GM10266 (cell line): ENCODE results near the gene PACSIN2.
A peak's percentile ranks its signal among the peaks of the same experiment; 100 is the strongest.

Source experiments
- DNase-seq: peaks from one replicate; pipeline ENCODE4 v3.0.0; 2012; ENCODE audit errors: extremely low spot score
- TF ChIP-seq, protein P1 (sequence below): IDR thresholded peaks from 2 replicates; pipeline ENCODE4 v1.5.1; 2012; ENCODE audit warnings: mild to moderate bottlenecking, low read depth; ENCODE audit not compliant: control insufficient read depth, insufficient read depth; ENCODE audit errors: missing control alignments

The PACSIN2 gene

GRCh38 chr22:42897960-42898359 lies 117.0 kb downstream of the PACSIN2 start:
- DNase-seq = no peak
- TF ChIP-seq, protein P1, sequence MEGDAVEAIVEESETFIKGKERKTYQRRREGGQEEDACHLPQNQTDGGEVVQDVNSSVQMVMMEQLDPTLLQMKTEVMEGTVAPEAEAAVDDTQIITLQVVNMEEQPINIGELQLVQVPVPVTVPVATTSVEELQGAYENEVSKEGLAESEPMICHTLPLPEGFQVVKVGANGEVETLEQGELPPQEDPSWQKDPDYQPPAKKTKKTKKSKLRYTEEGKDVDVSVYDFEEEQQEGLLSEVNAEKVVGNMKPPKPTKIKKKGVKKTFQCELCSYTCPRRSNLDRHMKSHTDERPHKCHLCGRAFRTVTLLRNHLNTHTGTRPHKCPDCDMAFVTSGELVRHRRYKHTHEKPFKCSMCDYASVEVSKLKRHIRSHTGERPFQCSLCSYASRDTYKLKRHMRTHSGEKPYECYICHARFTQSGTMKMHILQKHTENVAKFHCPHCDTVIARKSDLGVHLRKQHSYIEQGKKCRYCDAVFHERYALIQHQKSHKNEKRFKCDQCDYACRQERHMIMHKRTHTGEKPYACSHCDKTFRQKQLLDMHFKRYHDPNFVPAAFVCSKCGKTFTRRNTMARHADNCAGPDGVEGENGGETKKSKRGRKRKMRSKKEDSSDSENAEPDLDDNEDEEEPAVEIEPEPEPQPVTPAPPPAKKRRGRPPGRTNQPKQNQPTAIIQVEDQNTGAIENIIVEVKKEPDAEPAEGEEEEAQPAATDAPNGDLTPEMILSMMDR = no peak

DNA sequence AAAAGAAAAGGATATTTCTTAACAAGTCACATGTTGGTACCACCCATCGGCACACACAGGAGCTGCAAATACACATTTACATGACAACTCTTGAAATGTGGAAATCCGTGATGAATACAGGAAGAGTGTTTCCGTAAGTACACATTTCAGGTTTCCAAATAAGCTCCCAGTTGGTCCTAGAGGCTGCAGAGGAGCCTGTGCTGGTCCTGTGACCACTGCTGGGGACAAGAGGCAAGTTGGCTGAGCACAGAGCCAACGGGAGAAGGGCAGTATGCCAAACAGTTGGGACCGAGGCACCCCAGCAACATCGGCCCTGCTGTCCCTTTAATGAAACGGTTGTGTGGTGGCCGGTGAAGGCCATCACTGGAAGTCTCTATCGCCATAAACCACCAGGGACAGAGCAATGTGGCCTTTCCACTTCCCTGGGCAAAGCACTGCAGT lies 119.4 kb downstream of the PACSIN2 start:
- no peak for DNase-seq
- TF ChIP-seq, protein P1 = no peak

GRCh38 chr22:42895087-42895486 lies 119.9 kb downstream of the PACSIN2 start:
- peak; percentile 56 for DNase-seq
- TF ChIP-seq, protein P1 = no peak

DNA sequence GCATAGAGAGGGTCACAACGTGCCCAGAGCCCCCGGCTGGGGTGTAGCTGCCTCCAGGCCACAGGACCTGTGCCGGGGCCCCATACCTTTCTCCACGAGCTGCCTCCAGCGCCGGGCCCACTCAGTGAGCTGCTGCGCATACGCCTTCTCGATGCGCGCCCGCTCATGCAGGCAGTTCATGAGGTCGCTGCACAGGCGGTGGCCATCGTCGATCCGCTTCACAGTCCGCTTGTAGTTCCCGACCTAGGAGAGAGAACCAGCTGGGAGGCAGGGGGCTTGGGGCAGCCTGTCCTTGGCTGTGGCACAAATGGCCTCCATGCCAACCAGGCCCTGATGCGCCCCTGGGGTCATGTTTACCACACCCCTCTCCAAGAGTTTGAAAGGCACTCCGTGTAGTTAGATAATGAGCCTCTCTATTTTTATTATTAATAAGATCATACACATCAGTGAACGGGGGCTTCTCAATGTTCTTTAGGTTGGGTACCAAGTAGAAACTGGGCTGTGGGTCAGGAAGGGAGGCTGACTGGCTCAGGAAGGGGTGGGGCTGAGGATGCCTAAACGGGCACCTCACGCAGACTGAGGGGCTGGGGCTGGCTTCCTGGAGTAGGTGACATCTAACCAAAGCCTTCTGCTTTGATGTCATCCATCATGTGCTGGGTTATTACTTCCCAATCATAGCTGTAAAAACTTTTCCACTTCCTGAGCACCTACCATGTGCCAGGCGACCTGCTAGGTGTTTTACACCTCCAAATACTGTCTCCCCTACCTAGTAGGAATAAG lies 121.4 kb downstream of the PACSIN2 start:
- TF ChIP-seq, protein P1 = no peak
- DNase-seq = no peak

DNA sequence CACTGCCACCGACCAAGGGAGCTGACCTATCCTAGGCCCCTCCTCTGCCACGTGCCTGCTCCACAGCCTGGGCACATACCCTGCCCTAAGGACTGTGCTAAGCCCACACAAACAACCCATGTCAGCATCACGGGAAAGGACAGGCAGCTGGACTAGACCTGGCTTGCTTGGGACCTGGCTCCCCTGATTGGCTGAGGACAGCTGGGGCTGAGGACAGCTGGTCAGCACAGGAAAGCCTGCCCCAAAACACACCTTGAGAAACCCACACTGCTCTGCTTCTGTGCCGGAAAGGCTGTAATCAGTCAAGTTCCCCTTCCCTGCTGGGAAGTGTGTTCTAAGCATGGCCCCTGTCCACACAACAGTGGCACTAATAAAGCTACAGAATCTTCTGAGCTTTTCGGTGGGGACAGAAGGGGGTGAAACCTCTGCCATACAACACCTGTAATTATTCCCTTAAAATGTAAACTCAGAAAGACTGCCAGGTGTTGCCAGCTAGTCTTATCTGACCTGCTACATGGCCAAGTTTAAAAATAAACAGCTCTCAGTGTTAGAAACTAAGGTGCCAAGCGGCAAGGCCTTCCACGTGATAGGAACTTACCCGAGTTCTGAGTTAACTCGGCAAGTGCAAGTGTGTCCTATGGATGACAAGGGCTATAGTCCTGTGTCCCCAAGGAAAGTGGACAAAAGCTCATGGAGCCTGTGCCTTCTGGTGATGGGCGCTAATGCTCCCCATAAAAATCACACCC lies 122.2 kb downstream of the PACSIN2 start:
- TF ChIP-seq, protein P1 = no peak
- DNase-seq = no peak

DNA sequence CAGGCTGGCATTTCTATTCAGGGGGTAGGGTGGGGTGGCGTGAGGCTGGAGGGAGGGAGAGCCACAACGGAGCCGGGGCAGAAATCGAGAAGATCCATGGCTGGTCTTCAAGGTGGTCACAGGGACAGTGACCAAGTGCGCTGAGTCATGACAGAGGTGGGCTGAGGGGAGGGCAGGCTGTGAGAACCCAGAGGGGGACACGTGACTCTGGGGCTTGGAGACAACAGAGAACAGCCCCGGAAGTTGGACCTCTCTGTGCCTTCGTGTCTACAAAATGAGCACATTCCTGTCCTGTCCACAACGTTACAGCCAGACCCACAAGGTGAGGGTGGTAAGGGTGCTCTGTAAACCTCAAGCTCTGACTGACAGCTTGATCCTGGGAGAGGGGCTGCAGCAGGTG lies 122.8 kb downstream of the PACSIN2 start:
- no peak for DNase-seq
- TF ChIP-seq, protein P1 = no peak

DNA sequence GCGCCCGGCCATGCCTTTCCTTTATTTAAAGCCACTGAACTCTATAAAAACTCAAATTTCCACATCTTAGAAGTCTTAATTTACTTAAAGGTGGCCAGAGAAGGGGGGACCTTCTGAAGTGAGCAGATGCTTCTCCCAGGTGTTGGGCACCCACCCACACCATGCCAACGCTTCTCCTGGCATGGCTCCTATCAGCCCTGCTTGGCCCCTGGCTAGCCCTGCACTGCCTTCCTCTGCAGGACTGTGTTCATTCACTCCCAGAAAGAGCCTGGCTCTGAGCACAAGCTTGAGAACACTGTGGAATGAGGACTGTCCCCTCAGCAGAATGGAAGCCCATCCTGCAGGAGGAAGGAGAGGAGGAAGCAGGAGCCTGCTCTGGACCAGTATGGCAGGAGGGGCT lies 123.3 kb downstream of the PACSIN2 start:
- TF ChIP-seq, protein P1 = no peak
- no peak for DNase-seq
